Measurements from ENCODE around the gene KIAA0319L.

- TF ChIP-seq CTCF (IDR thresholded peaks at IDR 0.05) (no peak), POLR2AphosphoS5 (IDR thresholded peaks at IDR 0.05; ENCODE audit: low read depth, low read length) (no peak), SIN3A (IDR thresholded peaks at IDR 0.05; ENCODE audit: borderline replicate concordance, insufficient read depth, low read depth, low read length) (no peak)
These were observed 105.0 kb downstream of the KIAA0319L start for GRCh38 chr1:35452106-35452774.

Measured in Panc1 (cell line).